H9 (cell line): ENCODE data around the gene ARSG. TPM values are rescaled to one million over a fixed set of nuclear protein-coding genes. Genes with fewer than 3 reads are reported as not detected.

ENCODE experiments used
- DNase-seq: peaks from one replicate; pipeline ENCODE4 v3.0.0-alpha.2; 2017
- H2AFZ ChIP-seq: one replicate; pipeline ENCODE4 v1.6.1; 2013; ENCODE audit warnings: mild to moderate bottlenecking, low read length, control low read depth, moderate library complexity
- H2AK5ac ChIP-seq: 2 replicates; pipeline ENCODE4 v1.6.1; 2013; ENCODE audit warnings: low read length, control low read depth, mixed read lengths; ENCODE audit not compliant: insufficient read length
- H2BK120ac ChIP-seq: one replicate; pipeline ENCODE4 v1.6.1; 2013; ENCODE audit warnings: low read depth, mild to moderate bottlenecking, low read length, control low read depth, inconsistent platforms; ENCODE audit not compliant: poor library complexity, severe bottlenecking
- H2BK12ac ChIP-seq: 2 replicates; pipeline ENCODE4 v1.6.1; 2013; ENCODE audit warnings: low read length, control low read depth, mixed read lengths, low read depth; ENCODE audit not compliant: insufficient read length
- H2BK15ac ChIP-seq: 2 replicates; pipeline ENCODE4 v1.6.1; 2013; ENCODE audit warnings: low read depth, low read length, control low read depth
- H2BK20ac ChIP-seq: one replicate; pipeline ENCODE4 v1.6.1; 2013; ENCODE audit warnings: low read depth, mild to moderate bottlenecking, low read length, control low read depth, inconsistent platforms; ENCODE audit not compliant: poor library complexity, severe bottlenecking
- H2BK5ac ChIP-seq: 2 replicates; pipeline ENCODE4 v1.6.1; 2013; ENCODE audit warnings: low read length, control low read depth, mixed read lengths; ENCODE audit not compliant: insufficient read length
- H3K14ac ChIP-seq: 2 replicates; pipeline ENCODE4 v1.6.1; 2013; ENCODE audit warnings: low read length, control low read depth; ENCODE audit not compliant: insufficient read depth
- H3K18ac ChIP-seq: 2 replicates; pipeline ENCODE4 v1.6.1; 2013; ENCODE audit warnings: low read depth, mild to moderate bottlenecking, mixed read lengths, low read length, control low read depth; ENCODE audit not compliant: insufficient read length
- H3K23ac ChIP-seq: 2 replicates; pipeline ENCODE4 v1.6.1; 2013; ENCODE audit warnings: low read length, control low read depth, mixed read lengths, low read depth; ENCODE audit not compliant: insufficient read length
- H3K23me2 ChIP-seq: 2 replicates; pipeline ENCODE4 v1.6.1; 2013; ENCODE audit warnings: low read depth, mild to moderate bottlenecking, mixed read lengths, low read length, control low read depth; ENCODE audit not compliant: insufficient read length, poor library complexity, severe bottlenecking
- H3K27ac ChIP-seq: 2 replicates; pipeline ENCODE4 v1.5.1; 2013; ENCODE audit warnings: low read length, control low read depth, mixed read lengths, low read depth; ENCODE audit not compliant: insufficient read length
- H3K27me3 ChIP-seq: 2 replicates; pipeline ENCODE4 v1.6.1; 2013; ENCODE audit warnings: low read length, control low read depth, inconsistent platforms; ENCODE audit not compliant: insufficient read depth
- H3K4ac ChIP-seq: 2 replicates; pipeline ENCODE4 v1.6.1; 2013; ENCODE audit warnings: low read depth, mild to moderate bottlenecking, control low read depth, inconsistent platforms, low read length, moderate library complexity
- H3K4me1 ChIP-seq: 2 replicates; pipeline ENCODE4 v1.6.1; 2013; ENCODE audit warnings: low read length, control low read depth, inconsistent platforms; ENCODE audit not compliant: insufficient read depth
- H3K4me2 ChIP-seq: 2 replicates; pipeline ENCODE4 v1.6.1; 2013; ENCODE audit warnings: low read length, control low read depth, mixed read lengths; ENCODE audit not compliant: insufficient read length, insufficient read depth
- H3K56ac ChIP-seq: 2 replicates; pipeline ENCODE4 v1.6.1; 2013; ENCODE audit warnings: low read depth, mild to moderate bottlenecking, mixed read lengths, low read length, control low read depth; ENCODE audit not compliant: insufficient read length
- H3K79me1 ChIP-seq: 2 replicates; pipeline ENCODE4 v1.6.1; 2013; ENCODE audit warnings: low read depth, mild to moderate bottlenecking, moderate library complexity, low read length, control low read depth, inconsistent platforms; ENCODE audit not compliant: insufficient read depth, poor library complexity, severe bottlenecking
- H3K79me2 ChIP-seq: 2 replicates; pipeline ENCODE4 v1.6.1; 2013; ENCODE audit warnings: low read length, control low read depth, inconsistent platforms; ENCODE audit not compliant: insufficient read depth
- H3K9ac ChIP-seq: 2 replicates; pipeline ENCODE4 v1.6.1; 2013; ENCODE audit warnings: low read length, control low read depth, mixed read lengths; ENCODE audit not compliant: insufficient read length; ENCODE audit errors: extremely low read depth
- H3K9me3 ChIP-seq: one replicate; pipeline ENCODE4 v1.6.1; 2013; ENCODE audit warnings: low read depth, low read length, inconsistent platforms; ENCODE audit not compliant: control insufficient read depth
- H3T11ph ChIP-seq: one replicate; pipeline ENCODE4 v1.6.1; 2013; ENCODE audit warnings: mild to moderate bottlenecking, low read length, control low read depth, inconsistent platforms
- H4K20me1 ChIP-seq: one replicate; pipeline ENCODE4 v1.6.1; 2013; ENCODE audit not compliant: control insufficient read depth, insufficient read length, insufficient read depth
- H4K5ac ChIP-seq: 2 replicates; pipeline ENCODE4 v1.6.1; 2013; ENCODE audit warnings: low read depth, mild to moderate bottlenecking, mixed read lengths, low read length, control low read depth; ENCODE audit not compliant: insufficient read length
- H4K8ac ChIP-seq: replicated peaks from 2 replicates; pipeline ENCODE4 v1.6.1; 2013; ENCODE audit warnings: low read length, control low read depth, mixed read lengths, low read depth; ENCODE audit not compliant: insufficient read length
- H4K91ac ChIP-seq: 2 replicates; pipeline ENCODE4 v1.6.1; 2013; ENCODE audit warnings: low read depth, mild to moderate bottlenecking, moderate library complexity, mixed read lengths, low read length, control low read depth; ENCODE audit not compliant: insufficient read length
- H3K27ac Mint-ChIP-seq, 3 experiments: 2 replicates in 2 of 3; 3 replicates in 1 of 3; pipeline ENCODE4 v1.8.0; 2020 to 2021; ENCODE audit warnings: mixed read lengths in 3 of 3, mild to moderate bottlenecking in 1 of 3, moderate library complexity in 1 of 3
- H3K27me3 Mint-ChIP-seq: 2 replicates; pipeline ENCODE4 v1.8.0; 2021; ENCODE audit warnings: low read depth, mild to moderate bottlenecking, moderate library complexity, mixed read lengths
- H3K36me3 Mint-ChIP-seq, 3 experiments: 2 replicates in 2 of 3; 3 replicates in 1 of 3; pipeline ENCODE4 v1.8.0; 2020 to 2021; ENCODE audit warnings: low read depth in 3 of 3, mixed read lengths in 3 of 3; ENCODE audit not compliant: insufficient read depth in 1 of 3
- H3K4me1 Mint-ChIP-seq, 2 experiments: 2 replicates each; pipeline ENCODE4 v1.8.0; 2020; ENCODE audit warnings: mixed read lengths in 2 of 2
- H3K4me3 Mint-ChIP-seq, 2 experiments: 2 replicates in 1 of 2; 3 replicates in 1 of 2; pipeline ENCODE4 v1.8.0; 2020 to 2021; ENCODE audit warnings: mild to moderate bottlenecking in 2 of 2, mixed read lengths in 2 of 2, moderate library complexity in 1 of 2
- H3K9me3 Mint-ChIP-seq, 2 experiments: 2 replicates in 1 of 2; 3 replicates in 1 of 2; pipeline ENCODE4 v1.8.0; 2020; ENCODE audit warnings: mild to moderate bottlenecking in 2 of 2, mixed read lengths in 2 of 2, moderate library complexity in 1 of 2
- CTCF ChIP-seq: fragments of 200-600 bp; sonication (generic); conservative IDR thresholded peaks from 3 replicates; pipeline ENCODE4 v1.8.0; 2021; ENCODE audit warnings: antibody characterized with exemption, mild to moderate bottlenecking
- WGBS: extraction: QIAGEN DNeasy Blood & Tissue Kit; methylation state at CpG from one replicate; pipeline ENCODE4 v1.1.7; 2013; ENCODE audit warnings: missing lambda C conversion rate, low lambda C conversion rate, mixed read lengths; ENCODE audit not compliant: insufficient read length; ENCODE audit errors: extremely low coverage; 5-methylcytosine and 5-hydroxymethylcytosine counted together
- total RNA-seq: library from RNA; stranded (reverse); gene quantifications from 2 replicates; pipeline ENCODE4 v1.2.1, GENCODE V29; 2021

ARSG gene
- total RNA-seq, 1 experiment from 2014 or later = 3.6 TPM

GRCh38 chr17:68468334-68468733 lies 177.0 kb downstream of the ARSG start:
- Histone ChIP-seq H2BK120ac (no peak overlapping the region), H3K18ac (no peak overlapping the region), H3K27ac (no peak overlapping the region), H2BK12ac (no peak overlapping the region), H3K79me2 (no peaks in the 10 kb centered on the region), H4K8ac (no peak overlapping the region), H3K4ac (no peak overlapping the region), H3K4me1 (no peaks in the 10 kb centered on the region), H3K14ac (no peak overlapping the region), H3K56ac (no peak overlapping the region), H4K20me1 (no peaks in the 10 kb centered on the region), H2AK5ac (no peak overlapping the region), H3K79me1 (no peaks in the 10 kb centered on the region), H4K5ac (no peak overlapping the region), H2BK15ac (no peak overlapping the region), H3K27me3 (no peaks in the 10 kb centered on the region), H3T11ph (no peak overlapping the region), H3K23ac (no peak overlapping the region), H3K4me2 (no peak overlapping the region), H3K23me2 (no peaks in the 10 kb centered on the region), H2BK5ac (no peak overlapping the region), H2AFZ (no peak overlapping the region), H4K91ac (no peak overlapping the region), H2BK20ac (no peak overlapping the region), H3K9me3 (no peaks in the 10 kb centered on the region), H3K9ac (no peak overlapping the region)
- no peaks in the 10 kb centered on the region; the same call in 1 of the 2 replicates for H3K27me3 Mint-ChIP-seq
- no peak for TF ChIP-seq CTCF
- H3K27ac Mint-ChIP-seq = no peak overlapping the region
- DNase-seq = no peak
- H3K36me3 Mint-ChIP-seq = no peaks in the 10 kb centered on the region
- H3K9me3 Mint-ChIP-seq = no peaks in the 10 kb centered on the region
- no CpG with 5 or more reads among the region's 5 CpGs for WGBS
- no peak overlapping the region for H3K4me3 Mint-ChIP-seq
- peaks cover 2 to 6% of the 10 kb centered on the region in 2 experiments for H3K4me1 Mint-ChIP-seq
